ENCODE measurements around the gene PABPN1. TPM values are rescaled to one million over a fixed set of nuclear protein-coding genes. Genes with fewer than 3 reads are reported as not detected.

Gene PABPN1
- total and polyA plus RNA-seq, 9 of the 15 experiments (the other 6 are each of a cell fraction or from before 2014, with no cell fraction given): 32.6 to 388 (median 178) TPM

DNA sequence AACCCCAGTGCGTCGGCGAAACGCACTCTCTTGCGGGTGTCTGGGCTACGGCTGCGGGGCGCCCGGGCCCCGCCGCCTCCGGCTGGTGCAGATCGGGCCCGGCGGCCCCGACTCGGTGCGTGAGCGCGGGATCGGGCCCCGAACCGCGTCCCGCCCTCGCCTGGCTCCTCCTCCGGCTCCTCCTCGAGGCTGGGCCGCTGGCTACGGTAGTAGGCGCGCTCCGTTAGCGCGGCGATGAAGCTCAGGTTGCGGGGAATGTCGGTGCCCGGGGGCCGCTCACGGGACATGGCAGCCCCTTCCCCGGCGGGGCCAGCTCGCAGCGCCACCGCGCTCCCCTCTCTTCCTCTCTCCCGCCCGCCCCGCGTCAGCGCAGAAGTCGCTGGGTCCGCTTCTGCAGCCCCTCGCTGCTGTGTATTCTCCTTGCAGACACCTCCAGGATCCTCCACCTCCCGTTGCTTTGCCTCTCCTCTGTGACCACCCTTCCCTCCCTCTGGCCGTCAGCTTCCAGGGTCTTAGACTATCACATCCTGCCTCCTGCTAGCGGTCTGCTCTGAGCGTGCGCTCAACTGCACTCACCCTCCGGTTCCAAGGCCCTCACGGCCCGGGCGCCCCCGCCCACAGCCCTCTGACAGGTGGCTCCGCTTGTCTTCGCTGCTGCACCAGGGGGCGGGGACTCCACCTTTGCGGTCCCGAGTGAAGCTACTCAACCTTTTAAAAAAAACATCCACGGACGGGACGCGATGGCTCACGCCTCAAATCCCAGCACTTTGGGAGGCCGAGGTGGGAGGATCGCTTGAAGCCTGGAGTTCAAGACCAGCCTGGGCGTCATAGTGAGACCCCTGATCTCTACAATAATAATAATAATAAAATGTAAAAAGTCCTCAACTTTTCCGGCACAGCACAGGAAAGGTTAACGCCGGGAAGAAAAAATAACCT is 18.7 kb upstream of the PABPN1 start, which contains the start of gene PPP1R3E (continued):
- TF ChIP-seq, protein P1, sequence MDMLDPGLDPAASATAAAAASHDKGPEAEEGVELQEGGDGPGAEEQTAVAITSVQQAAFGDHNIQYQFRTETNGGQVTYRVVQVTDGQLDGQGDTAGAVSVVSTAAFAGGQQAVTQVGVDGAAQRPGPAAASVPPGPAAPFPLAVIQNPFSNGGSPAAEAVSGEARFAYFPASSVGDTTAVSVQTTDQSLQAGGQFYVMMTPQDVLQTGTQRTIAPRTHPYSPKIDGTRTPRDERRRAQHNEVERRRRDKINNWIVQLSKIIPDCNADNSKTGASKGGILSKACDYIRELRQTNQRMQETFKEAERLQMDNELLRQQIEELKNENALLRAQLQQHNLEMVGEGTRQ (CRISPR knock-in tag; IDR thresholded peaks at IDR 0.05): no peak
- TF ChIP-seq ARHGAP35 (IDR thresholded peaks at IDR 0.05; ENCODE audit: partially characterized antibody): no peak
- TF ChIP-seq SMARCB1 (IDR thresholded peaks at IDR 0.05; ENCODE audit: insufficient read length, low read depth): no peak
- no peak for TF ChIP-seq EWSR1 (IDR thresholded peaks at IDR 0.05; ENCODE audit: borderline replicate concordance, low read depth, partially characterized antibody)
- TF ChIP-seq CBFB (CRISPR knock-in tag; IDR thresholded peaks at IDR 0.05): peak; percentile 39; the same call in 1 of the 2 replicates
- TF ChIP-seq JUND (IDR thresholded peaks at IDR 0.05; ENCODE audit: borderline replicate concordance, low read depth, low read length): no peak
- no peak for TF ChIP-seq JUND (tag; IDR thresholded peaks at IDR 0.05; ENCODE audit: borderline replicate concordance, low read depth, low read length)
- TF ChIP-seq RB1 (IDR thresholded peaks at IDR 0.05; ENCODE audit: low read depth): peak; percentile 73; the same call in 1 of the 2 replicates
- TF ChIP-seq SRSF9 (IDR thresholded peaks at IDR 0.05; ENCODE audit: borderline replicate concordance, low read depth, low read length): no peak
- TF ChIP-seq PHF21A (IDR thresholded peaks at IDR 0.05; ENCODE audit: borderline replicate concordance, low read depth): no peak
- TF ChIP-seq, protein P2, sequence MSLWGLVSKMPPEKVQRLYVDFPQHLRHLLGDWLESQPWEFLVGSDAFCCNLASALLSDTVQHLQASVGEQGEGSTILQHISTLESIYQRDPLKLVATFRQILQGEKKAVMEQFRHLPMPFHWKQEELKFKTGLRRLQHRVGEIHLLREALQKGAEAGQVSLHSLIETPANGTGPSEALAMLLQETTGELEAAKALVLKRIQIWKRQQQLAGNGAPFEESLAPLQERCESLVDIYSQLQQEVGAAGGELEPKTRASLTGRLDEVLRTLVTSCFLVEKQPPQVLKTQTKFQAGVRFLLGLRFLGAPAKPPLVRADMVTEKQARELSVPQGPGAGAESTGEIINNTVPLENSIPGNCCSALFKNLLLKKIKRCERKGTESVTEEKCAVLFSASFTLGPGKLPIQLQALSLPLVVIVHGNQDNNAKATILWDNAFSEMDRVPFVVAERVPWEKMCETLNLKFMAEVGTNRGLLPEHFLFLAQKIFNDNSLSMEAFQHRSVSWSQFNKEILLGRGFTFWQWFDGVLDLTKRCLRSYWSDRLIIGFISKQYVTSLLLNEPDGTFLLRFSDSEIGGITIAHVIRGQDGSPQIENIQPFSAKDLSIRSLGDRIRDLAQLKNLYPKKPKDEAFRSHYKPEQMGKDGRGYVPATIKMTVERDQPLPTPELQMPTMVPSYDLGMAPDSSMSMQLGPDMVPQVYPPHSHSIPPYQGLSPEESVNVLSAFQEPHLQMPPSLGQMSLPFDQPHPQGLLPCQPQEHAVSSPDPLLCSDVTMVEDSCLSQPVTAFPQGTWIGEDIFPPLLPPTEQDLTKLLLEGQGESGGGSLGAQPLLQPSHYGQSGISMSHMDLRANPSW (CRISPR knock-in tag; IDR thresholded peaks at IDR 0.05): no peak
- TF ChIP-seq NCOA4 (IDR thresholded peaks at IDR 0.05; ENCODE audit: partially characterized antibody): no peak
- TF ChIP-seq, protein P3, sequence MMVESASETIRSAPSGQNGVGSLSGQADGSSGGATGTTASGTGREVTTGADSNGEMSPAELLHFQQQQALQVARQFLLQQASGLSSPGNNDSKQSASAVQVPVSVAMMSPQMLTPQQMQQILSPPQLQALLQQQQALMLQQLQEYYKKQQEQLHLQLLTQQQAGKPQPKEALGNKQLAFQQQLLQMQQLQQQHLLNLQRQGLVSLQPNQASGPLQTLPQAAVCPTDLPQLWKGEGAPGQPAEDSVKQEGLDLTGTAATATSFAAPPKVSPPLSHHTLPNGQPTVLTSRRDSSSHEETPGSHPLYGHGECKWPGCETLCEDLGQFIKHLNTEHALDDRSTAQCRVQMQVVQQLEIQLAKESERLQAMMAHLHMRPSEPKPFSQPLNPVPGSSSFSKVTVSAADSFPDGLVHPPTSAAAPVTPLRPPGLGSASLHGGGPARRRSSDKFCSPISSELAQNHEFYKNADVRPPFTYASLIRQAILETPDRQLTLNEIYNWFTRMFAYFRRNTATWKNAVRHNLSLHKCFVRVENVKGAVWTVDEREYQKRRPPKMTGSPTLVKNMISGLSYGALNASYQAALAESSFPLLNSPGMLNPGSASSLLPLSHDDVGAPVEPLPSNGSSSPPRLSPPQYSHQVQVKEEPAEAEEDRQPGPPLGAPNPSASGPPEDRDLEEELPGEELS (CRISPR knock-in tag; IDR thresholded peaks at IDR 0.05; ENCODE audit: borderline replicate concordance): no peak
- TF ChIP-seq, protein P4, sequence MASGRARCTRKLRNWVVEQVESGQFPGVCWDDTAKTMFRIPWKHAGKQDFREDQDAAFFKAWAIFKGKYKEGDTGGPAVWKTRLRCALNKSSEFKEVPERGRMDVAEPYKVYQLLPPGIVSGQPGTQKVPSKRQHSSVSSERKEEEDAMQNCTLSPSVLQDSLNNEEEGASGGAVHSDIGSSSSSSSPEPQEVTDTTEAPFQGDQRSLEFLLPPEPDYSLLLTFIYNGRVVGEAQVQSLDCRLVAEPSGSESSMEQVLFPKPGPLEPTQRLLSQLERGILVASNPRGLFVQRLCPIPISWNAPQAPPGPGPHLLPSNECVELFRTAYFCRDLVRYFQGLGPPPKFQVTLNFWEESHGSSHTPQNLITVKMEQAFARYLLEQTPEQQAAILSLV (tag; IDR thresholded peaks at IDR 0.05): no peak
- TF ChIP-seq FOXA1 (IDR thresholded peaks at IDR 0.05; ENCODE audit: borderline replicate concordance): no peak
- TF ChIP-seq ZC3H8 (IDR thresholded peaks at IDR 0.05): no peak
- TF ChIP-seq, protein P5, sequence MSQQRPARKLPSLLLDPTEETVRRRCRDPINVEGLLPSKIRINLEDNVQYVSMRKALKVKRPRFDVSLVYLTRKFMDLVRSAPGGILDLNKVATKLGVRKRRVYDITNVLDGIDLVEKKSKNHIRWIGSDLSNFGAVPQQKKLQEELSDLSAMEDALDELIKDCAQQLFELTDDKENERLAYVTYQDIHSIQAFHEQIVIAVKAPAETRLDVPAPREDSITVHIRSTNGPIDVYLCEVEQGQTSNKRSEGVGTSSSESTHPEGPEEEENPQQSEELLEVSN (IDR thresholded peaks at IDR 0.05; ENCODE audit: borderline replicate concordance in 1 of 2, extremely low read depth in 1 of 2, insufficient read depth in 1 of 2, insufficient read length in 1 of 2, low read depth in 1 of 2, low read length in 1 of 2, poor library complexity in 1 of 2, severe bottlenecking in 1 of 2): peak; percentile 82 to 94
- TF ChIP-seq SMAD3 (CRISPR knock-in tag; conservative IDR thresholded peaks at IDR 0.05): no peak
- peak; percentile 82 for TF ChIP-seq POLR2G (IDR thresholded peaks at IDR 0.05; ENCODE audit: low read depth, low read length)

Data from K562 (cell line).